8988T (cell line): Measurements from ENCODE around the gene KAT5.
"Not testable (repeated sequence)": the region's sequence is repeated elsewhere in the genome, so short reads cannot be mapped to it uniquely, and the experiment has no call there.

ENCODE experiments used
- DNase-seq: peaks from one replicate; pipeline ENCODE4 v3.0.0; 2011

The KAT5 gene

DNA sequence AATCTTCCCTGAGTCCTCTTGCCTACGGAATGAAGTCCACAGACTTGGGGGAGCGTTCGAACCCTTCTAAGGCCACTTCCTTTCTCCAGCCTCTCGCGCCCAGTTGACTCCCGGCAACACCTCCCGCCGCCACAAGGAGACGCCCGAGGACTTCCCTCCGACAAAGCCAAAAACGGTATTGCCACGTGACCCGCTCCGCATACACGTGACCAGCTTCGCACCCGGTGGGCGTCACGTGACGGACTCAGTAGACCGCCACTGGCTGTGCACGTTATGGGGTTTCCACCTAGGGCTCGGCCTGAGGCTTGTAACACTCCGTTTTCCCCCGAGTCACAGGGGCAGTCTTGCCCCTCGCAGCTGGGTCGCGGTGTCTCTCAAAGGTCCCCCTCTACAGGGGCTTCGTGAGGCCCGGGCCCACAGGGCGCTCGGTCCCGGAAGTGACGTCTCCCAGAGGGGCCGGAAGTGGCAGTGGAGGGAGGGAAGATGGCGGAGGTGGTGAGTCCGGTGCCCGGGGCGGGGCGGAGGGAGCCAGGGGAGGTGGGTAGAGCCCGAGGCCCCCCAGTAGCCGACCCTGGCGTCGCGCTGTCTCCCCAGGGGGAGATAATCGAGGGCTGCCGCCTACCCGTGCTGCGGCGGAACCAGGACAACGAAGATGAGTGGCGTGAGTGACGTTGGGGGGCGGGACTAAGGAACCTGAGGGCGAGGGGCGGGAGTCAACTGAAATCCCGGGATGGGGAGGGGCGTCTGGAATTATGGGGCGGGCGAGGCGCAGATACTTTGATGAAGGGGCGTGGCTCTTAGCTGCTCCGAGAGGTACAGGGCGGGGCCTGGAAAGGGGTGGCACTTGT is at the start of gene KAT5:
Gene KAT5, plus strand, starts transcription at position 468 of the 848 bp plus-strand sequence. Its CDS starts 16 bp downstream, at position 484.
- peak; percentile 90 for DNase-seq

DNA sequence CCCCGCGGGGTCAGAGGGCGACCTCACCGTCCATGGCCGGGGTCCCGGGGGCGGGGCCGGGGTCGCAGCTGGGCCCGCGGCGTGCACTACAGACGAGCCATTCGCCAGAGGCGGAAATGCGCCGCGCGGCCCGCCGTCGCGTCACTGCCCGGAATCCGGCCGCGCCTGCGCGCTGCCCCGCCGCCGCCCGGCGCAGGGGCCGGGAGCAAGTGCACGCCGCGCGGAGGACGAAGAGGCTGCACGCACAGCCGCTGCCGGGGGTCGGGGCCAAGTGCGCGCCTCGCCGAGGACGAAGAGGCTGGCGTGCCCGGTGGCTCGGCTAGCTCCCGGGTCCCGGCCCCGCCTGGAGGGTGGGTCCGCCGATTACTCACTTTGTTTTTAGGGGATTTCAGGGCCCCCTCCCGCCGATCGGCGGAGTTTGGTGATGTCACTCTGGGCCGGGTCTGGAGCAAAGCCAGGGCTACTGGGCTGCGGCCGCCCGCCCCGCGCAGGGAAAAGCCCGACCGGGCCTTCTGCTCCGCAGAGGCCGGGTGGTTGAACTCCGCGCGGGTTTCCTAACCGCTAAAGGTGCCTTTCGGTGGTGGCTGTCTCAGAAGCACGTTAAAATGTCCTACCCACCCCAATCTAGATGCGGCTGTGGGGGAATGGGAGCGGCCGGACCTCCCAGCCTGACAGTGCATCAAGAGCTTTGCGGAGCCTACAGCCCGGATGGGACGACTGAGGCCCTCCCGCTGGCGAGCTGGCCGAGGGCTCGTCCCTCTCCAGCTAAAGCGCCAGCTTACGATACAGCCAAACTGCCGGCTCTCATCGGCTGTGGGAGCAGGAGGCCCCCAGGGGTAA is 49.0 kb upstream of the KAT5 start, which contains the start of gene RELA:
Gene RELA, minus strand, starts transcription at position 118 of the 840 bp plus-strand sequence. Its CDS starts 84 bp downstream, at position 34.
- DNase-seq: peak; percentile 95

DNA sequence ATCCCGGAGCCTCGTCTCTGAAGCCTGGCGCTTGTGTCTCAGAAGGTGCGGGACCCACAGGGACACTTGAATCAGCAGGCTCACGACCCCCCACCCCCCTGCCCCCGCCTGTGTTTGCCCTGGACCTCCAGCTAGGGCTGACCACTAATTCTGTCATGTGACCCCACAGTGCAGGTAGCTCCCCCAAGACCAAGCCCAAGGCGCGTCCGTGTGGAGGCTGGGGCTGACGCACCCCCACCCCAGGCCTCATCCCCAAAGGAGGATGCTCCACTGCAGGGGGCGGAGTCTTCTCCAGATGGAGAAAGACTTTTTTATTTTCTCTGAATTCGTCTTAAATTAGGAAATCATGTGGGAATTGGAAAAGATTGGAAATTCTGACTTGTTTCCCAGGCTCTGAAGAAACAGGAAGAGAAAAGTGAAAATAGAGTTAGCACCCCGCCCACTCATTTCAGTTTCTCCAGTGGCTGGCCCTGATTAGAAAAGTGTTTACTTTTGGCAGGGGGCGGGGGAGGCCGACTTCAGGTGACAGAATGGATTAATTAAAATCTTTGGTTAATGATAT is 48.3 kb upstream of the KAT5 start:
- DNase-seq: peak; percentile 44

DNA sequence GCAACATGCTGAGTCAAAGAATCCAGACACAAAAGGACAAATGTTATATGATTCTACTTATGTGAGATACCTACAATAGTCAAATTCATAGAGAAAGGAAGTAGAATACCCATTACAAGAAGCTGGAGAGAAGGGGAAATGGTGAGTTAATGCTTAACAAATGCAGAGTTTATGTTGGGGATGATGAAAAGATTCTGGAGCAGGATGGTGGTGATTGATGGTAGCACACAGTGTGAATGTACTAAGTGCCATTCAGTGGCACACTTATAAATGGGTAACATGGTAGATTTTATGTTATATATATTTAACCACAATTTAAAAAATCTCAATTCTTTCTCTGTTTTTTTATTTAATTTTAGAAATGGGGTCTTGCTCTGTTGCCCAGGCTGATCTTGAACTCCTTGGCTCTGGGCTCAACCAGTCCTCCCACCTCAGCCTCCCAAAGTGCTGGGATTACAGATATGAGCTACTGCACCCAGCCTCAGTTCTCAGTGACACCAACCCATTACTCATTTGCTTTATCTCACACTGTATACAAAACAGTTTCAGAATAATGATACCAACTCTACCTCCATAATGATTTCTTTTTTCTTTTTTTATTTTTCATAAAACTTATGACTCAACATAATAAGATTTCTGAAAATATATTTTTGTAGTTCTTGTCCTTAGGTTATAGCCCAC is 39.7 kb upstream of the KAT5 start:
- no peak for DNase-seq

DNA sequence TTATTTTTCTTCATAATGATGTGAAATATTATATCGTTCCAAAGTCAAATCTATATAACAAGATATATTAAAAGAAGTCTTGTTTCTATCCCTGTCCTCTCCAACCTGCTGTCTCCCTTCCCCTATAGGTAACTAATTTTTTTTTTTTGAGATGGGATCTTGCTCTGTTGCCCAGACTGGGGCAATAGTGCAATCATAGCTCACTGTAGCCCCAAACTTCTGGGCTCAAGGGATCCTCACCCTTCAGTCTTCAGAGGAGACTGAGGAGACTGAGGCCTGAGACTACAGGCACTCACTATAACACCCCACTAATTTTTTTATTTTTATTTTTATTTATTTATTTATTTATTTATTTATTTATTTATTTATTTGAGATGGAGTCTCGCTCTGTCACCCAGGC is 39.1 kb upstream of the KAT5 start:
- DNase-seq: no peak

DNA sequence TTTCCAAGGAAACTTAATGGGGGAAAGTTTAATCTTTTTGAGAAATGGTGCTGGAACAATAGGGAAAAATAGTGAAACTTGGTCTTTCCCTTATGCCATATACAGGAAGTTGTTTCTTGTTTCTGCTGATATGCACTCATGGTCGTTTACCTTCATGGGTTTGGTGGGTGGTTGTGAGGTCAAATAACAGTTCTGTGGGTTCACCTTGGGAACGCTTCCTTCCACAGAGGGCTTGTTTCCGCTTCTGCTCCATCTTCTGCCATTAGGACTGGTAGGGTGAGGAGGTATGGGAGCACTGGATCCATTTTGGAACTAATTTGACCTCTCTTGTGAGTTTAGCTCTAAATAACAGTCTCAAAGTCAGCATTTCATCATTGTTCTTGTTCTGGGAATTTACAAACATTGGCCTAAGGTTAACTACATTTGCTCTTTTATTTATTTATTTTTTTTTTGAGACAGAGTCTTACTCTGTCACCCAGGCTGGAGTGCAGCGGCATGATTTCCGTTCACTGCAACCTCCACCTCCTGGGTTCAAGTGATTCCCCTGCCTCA is 31.8 kb upstream of the KAT5 start:
- DNase-seq: no peak

DNA sequence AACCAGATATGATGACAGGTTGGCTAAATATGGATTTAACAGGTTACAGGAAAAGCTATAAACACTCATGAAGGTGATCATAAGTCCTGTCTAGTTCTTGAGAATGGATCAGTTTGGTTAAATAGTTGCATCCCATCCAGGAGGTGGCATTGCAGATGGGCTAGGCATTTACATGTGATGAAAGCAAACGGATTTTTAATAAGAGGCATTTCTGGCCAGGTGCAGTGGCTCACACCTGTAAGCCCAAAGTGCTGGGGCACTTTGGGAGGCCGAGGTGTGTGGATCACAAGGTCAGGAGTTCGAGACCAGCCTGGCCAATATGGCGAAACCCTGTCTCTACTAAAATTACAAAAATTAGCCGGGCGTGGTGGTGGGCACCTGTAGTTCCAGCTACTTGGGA is 28.6 kb upstream of the KAT5 start:
- not testable (repeated sequence) for DNase-seq

DNA sequence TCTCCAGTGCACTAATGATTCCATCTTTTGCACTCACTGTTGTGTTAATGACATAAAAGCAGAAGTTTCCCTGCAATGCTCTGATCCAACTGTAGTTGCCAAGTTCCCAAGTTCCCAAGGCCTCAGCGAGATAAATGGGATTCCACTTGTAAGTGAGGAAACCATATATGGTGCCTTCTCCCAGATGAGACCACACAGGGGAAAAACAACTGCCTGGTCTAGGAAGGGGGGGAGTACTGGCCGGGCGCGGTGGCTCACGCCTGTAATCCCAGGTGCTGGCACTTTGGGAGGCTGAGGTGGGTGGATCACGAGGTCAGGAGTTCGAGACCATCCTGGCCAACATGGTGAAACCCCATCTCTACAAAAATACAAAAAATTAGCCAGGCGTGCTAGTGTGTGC is 26.1 kb upstream of the KAT5 start:
- no peak for DNase-seq

DNA sequence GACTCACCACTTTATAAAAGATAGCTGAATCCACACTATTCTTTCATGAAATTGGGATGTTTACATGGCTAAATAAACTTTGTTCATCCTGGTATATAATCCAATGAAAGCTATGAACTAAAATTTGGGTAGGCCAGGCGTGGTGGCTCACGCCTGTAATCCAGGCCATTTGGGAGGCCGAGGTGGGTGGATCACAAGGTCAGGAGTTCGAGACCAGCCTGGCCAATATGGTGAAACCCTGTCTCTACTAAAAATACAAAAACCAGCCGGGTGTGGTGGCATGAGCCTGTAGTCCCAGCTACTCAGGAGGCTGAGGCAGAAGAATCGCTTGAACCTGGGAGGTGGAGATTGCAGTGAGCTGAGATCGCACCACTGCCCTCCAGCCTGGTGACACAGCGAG is 20.2 kb upstream of the KAT5 start:
- DNase-seq: not testable (repeated sequence)

DNA sequence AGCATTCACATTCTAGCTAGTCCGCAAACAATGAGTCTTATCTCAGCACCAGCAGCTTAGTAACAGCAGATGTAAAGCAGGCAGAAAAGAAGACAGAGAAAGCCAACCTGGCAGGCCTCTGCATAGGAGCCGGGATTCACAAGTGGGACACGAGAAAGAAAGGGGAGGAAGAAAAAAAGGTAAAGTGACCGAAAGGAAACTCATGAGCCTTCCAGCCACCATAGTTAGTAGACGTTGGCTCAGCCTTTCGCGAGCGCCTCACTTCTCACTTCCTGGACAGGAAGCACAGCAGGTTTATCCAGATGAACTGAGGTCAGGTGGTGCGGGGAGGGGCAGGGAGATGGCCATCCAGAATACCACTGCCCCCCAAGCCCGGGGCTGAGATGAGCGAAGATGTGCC is 19.7 kb upstream of the KAT5 start:
- no peak for DNase-seq

DNA sequence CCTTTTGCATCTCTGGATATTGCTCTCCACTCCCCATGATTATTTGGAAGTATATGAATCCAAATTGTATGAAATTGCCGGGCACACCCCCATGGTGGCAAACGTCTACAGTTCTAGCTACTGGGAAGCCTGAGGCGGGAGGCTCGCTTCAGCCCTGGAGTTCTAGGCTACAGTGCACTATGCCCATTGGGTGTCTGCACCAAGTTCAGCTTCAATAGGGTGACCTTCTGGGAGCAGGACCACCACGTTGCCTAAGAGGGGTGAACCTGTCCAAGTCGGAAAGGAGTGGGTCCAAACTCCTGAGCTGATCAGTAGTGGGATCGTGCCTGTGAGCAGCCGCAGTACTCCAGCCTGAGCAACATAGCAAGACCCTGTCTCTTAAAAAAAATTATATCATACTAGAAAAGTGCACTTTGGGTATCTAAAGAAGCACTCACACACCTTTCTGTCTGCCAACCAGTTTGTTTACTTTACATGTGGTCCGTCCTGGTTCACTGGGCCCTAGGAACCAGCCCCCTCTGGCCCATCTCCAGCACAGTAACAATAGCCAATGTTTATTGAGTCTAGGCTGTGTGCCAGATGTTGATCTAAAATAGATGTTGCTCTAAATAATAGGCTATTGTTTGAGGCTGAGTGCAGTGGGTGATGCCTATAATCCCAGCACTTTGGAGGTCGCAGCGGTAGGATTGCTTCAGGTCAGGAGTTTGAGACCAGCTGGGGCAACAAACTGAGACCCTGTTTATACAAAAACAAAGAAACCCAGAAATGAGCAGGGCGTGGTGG is 16.4 kb upstream of the KAT5 start:
- no peak for DNase-seq

DNA sequence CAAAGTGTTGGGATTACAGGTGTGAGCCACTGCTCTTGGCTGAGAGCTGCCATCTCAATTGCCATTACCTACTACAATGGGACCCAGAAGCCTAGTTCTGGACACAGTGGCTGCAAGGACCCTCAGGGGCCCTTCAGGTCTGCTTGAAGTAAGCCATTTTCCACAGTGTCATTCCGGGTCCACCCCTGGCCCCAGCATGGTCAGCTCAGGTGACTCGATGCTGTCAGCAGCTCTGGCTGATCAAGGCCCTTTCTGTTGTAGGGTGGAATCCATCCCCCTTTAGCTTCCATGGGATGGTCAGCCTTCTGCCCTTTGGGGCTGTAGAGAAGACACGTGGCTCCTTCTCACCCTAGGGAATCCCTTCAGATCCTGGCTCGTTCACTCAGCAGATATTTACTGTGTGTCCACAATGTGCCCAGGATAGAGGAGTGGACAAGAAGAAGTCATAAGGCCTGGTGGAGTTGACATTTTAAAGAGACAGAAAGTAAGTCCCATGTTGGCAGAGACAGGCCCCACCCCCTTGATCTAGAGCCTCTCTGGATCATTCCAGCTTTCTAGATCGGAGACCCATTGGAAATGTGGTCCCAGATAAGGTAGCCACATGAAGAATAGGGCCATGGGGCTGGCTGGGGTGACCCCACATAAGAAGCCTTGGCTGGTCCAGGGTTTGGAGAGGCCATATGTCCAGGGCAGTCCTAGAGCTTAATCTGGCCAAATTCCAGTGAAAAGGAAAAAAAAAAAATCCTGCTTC is 15.1 kb upstream of the KAT5 start:
- no peak for DNase-seq

DNA sequence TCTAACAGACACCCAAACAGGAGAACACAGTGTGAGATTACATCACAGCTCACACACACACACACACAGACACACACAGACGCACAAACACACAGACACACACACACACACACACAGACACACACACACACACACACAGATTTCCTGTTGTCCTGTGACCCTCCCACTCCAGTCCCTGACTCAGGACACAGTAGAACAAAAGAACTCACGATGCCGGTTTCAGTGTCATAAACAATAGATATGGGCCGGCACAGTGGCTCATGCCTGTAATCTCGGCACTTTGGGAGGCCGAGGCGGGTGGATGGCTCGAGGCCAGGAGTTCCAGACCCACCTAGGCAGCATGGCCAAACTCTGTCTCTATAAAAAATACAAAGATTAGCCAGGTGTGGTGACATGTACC is 13.8 kb upstream of the KAT5 start:
- no peak for DNase-seq

DNA sequence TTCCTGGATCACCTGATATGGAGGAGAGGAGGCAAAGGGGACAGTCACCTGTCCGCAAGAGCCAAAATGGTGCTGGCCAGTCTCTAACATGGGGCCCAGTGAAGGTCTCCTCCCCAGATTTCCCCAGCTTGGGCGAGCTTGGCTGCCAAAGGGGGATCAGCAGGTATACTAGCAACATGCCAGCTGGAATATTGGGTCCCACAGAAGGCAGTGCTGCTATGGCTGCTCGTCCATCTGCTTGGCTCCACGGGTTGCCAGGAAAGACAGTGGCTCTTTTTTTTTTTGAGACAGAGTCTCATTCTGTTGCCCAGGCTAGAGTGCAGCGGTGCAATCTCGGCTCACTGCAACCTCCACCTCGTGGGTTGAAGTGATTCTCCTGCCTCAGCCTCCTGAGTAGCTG is 12.7 kb upstream of the KAT5 start:
- no peak for DNase-seq

DNA sequence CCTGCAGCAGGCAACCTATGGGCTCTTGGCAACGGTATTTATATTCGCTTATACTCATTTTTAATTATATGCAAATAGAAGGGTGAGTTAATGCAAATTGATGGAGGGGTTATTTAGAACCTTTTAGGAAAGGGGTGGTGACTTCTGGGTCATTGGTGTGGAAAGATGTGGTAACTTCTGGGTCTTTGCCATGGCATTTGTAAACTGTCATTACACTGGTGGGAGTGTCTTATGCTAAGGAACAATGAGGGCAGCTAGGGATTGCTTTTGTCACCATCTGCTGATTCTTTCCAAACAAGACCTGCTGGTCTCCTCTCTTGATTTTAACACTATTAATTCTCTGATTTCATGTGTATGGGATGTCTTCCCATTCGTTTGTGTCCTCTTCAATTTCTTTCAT is 11.7 kb upstream of the KAT5 start:
- DNase-seq: no peak

DNA sequence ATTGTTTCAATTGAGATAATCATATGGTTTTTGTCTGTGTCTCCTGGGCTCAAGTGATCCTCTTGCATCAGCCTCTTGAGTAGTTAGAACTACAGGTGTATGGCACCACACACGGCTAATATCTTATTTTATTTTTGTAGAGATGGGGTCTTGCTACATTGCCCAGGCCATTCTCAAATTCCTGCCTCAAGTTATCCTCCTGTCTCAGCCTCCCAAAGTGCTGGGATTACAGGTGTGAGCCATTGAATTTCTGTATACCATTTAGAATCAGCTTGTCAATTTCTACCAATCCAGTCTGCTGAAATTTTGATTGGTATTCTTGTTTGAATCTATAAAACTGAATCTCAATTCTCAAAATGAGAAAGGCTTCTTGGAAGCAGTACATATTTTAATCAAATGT is 10.4 kb upstream of the KAT5 start:
- DNase-seq: no peak

DNA sequence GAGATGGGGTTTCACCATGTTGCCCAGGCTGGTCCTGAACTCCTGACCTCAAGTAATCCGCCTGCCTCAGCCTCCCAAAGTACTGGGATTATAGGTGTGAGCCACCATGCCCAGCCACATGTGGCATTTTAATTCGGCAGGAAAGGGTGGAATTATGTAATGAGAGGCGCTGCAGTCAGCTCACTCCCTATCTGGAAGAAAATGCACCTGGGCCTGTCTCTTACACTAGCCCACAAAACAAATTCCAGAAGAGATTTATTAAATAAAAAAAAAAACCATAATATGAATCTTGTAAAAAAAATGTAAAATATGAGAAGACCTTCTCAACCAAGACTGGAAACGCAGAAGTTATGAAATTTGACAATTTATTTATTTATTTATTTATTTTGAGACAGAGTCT is 8.2 kb upstream of the KAT5 start:
- DNase-seq: no peak

DNA sequence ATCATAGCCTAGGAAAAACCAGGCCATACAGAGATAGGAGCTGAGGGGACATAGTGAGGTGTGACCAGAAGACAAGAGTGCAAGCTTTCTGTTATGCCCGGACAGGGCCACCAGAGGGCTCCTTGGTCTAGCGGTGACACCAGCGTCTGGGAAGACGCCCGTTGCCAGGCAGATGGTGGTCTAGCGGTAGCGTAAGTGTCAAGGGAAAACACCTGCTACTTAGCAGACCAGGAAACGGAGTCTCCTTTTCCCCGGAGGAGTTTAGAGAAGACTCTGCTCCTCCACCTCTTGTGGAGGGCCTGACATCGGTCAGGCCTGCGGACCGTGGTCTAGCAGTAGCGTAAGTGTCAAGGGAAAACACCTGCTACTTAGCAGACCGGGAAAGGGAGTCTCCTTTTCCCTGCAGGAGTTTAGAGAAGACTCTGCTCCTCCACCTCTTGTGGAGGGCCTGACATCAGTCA is 5.7 kb upstream of the KAT5 start:
- not testable (repeated sequence) for DNase-seq

DNA sequence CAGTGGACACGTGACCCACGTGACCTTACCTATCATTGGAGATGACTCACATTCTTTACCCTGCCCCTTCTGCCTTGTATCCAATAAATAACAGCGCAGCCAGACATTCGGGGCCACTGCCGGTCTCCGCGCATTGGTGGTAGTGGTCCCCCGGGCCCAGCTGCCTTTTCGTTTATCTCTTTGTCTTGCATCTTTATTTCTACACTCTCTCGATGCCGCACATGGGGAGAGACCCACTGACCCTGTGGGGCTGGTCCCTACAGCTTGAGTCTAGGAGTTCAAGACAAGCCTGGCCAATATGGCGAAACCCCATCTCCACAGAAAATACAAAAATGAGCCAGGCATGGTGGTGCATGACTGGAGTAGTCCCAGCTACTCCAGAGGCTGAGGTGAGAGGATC is 5.0 kb upstream of the KAT5 start:
- not testable (repeated sequence) for DNase-seq

DNA sequence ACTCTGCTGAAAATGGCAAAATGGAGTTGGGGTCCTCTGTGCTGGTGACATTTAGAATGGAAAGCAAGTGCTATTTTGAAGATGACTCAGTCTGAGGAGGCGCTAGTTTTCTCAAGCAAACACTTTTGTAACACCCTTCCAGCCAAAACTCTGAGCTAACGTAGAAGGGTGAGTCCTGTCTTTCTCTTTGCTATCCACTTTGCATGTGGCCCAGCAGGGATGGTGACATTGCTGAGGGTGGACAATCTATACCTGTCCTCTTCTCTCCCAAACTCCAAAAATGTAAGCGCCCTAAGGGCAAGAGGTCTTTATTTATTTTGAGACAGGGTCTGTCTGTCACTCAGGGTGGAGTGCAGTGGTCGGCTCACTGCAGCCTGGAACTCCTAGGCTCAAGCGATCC is 3.6 kb upstream of the KAT5 start:
- no peak for DNase-seq

DNA sequence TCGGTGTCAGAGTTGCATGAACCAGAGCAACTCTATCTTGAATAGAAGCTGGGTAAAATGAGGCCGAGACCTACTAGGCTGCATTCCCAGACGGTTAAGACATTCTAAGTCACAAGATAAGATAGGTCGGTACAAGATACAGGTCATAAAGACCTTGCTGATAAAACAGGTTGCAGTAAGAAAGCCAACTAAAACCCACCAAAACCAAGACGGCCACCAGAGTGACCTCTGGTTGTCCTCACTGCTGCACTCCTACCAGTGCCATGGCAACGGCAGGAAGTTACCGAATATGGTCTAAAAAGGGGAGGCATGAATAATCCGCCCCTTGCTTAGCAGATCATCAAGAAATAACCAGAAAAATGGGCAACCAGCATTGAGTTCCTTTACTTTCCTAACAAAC is 2.4 kb upstream of the KAT5 start:
- DNase-seq: no peak
